Spleen (tissue), 11 donors: ENCODE measurements around the gene ANKS3. TPM values are rescaled to one million over a fixed set of nuclear protein-coding genes. Genes with fewer than 3 reads are reported as not detected.
A peak's percentile ranks its signal among the peaks of the same experiment; 100 is the strongest.

Source experiments
- DNase-seq: peaks from one replicate; pipeline ENCODE4 v3.0.0-alpha.2; 2020
- H3K27ac ChIP-seq, 8 donors: fragments of 200-600 bp; sonication (generic) in 7 of 8; 1 replicate in 4 of 8; 2 replicates in 4 of 8; pipeline versions ENCODE4 v1.5.0 to v1.8.0; 2016 to 2021; ENCODE audit warnings: inconsistent platforms in 4 of 8, mild to moderate bottlenecking in 4 of 8, moderate library complexity in 1 of 8
- H3K27me3 ChIP-seq, 7 donors: fragments of 200-600 bp; sonication (generic) in 6 of 7; replicated peaks in 1 of 7; 1 replicate in 4 of 7; 2 replicates in 3 of 7; pipeline versions ENCODE4 v1.5.0 to v1.8.0; 2016 to 2021; ENCODE audit warnings: inconsistent platforms in 3 of 7, mild to moderate bottlenecking in 1 of 7
- H3K36me3 ChIP-seq, 6 donors: fragments of 200-600 bp; sonication (generic) in 5 of 6; 1 replicate in 4 of 6; 2 replicates in 2 of 6; pipeline versions ENCODE4 v1.5.0 to v1.8.0; 2016 to 2021; ENCODE audit warnings: inconsistent platforms in 2 of 6
- H3K4me1 ChIP-seq, 6 donors: fragments of 200-600 bp; sonication (generic) in 5 of 6; 1 replicate in 3 of 6; 2 replicates in 3 of 6; pipeline versions ENCODE4 v1.5.0 to v1.8.0; 2016 to 2021; ENCODE audit warnings: inconsistent platforms in 3 of 6
- H3K4me3 ChIP-seq, 8 donors: fragments of 200-600 bp; sonication (generic) in 7 of 8; 1 replicate in 4 of 8; 2 replicates in 4 of 8; pipeline versions ENCODE4 v1.5.0 to v1.8.0; 2016 to 2021; ENCODE audit warnings: inconsistent platforms in 4 of 8, mild to moderate bottlenecking in 4 of 8, moderate library complexity in 2 of 8
- H3K9me3 ChIP-seq, 8 donors: fragments of 200-600 bp; sonication (generic) in 7 of 8; 1 replicate in 4 of 8; 2 replicates in 4 of 8; pipeline versions ENCODE4 v1.5.0 to v1.8.0; 2016 to 2021; ENCODE audit warnings: inconsistent platforms in 4 of 8
- POLR2A ChIP-seq, 3 donors: fragments of 450-650 bp; IDR thresholded peaks; one replicate each; pipeline ENCODE4 v1.5.1; 2017; ENCODE audit warnings: antibody characterized with exemption in 3 of 3, mild to moderate bottlenecking in 1 of 3
- POLR2AphosphoS5 ChIP-seq, 3 donors: sonication (generic); formaldehyde crosslinking; IDR thresholded peaks; one replicate each; pipeline ENCODE4 v1.5.1; 2017; ENCODE audit warnings: antibody characterized with exemption in 3 of 3
- WGBS, 5 donors: extraction: QIAGEN DNeasy Blood & Tissue Kit in 3 of 5; methylation state at CpG; one replicate each; pipeline versions ENCODE4 v1.1.5 to v1.1.7; 2013 to 2018; 5-methylcytosine and 5-hydroxymethylcytosine counted together
- intact Hi-C: fragments of 100-400 bp; cut with DNase I; formaldehyde crosslinking; loops from one replicate; pipeline ENCODE4 v1.15.0; 2023; ENCODE audit warnings: low total_unique reads
- polyA plus RNA-seq, 3 donors: library from polyadenylated mRNA; stranded (reverse); fragments of 200-250 nt; gene quantifications; one replicate each; pipeline ENCODE4 v1.2.1, GENCODE V29; 2013
- total RNA-seq, 7 donors: library from RNA; depleted of rRNA in 3 of 7; stranded (reverse); fragments of >200 nt in 3 of 7; fragmentation: NEBNext Ultra II Directional in 4 of 7; extraction: Animal tissue kit (Norgen Biotek cat#: 25700) in 4 of 7; gene quantifications; one replicate each; pipeline versions ENCODE4 v1.1.0 to v1.2.1, GENCODE V29; 2016 to 2021
- TF ChIP-seq, protein P1 (sequence below), 11 experiments: fragments of 200-600 bp in 7 of 11; fragments of 450-650 bp in 4 of 11; sonication (generic) in 4 of 11; IDR thresholded peaks in 8 of 11; conservative IDR thresholded peaks in 3 of 11; 1 replicate in 7 of 11; 2 replicates in 4 of 11; pipeline versions ENCODE4 v1.4.0 to v1.8.0; 2016 to 2021; ENCODE audit warnings: antibody characterized with exemption in 11 of 11, inconsistent platforms in 4 of 11, mild to moderate bottlenecking in 1 of 11
- donor health status: healthy with polysubstance abuse.
- donor health status: DM: no; HTN: no; CAD: no; lungs with moderate emphysema.
- donor health status: DM: no; HTN: no; CAD: no.
- donor health status: Bipolar disorder and iron deficiency.
- donor health status: healthy.
- donor health status: DM: no; HTN: no; CAD: no.
- donor health status: DM: yes; HTN: yes; CAD: no.

Gene ANKS3
- total and polyA plus RNA-seq, 10 donors: 12.5 to 29.5 (median 22.9) TPM

- no peak overlapping the region for H3K27ac ChIP-seq
- no peak for DNase-seq
- WGBS, 5 donors: 93 to 98% (median 96%) methylated on average over 10 of the region's 10 CpGs
- no peak overlapping the region for H3K4me3 ChIP-seq
- intact Hi-C loops: no loop called here
- H3K27me3 ChIP-seq: no peaks in the 10 kb centered on the region
- no peak for TF ChIP-seq POLR2A (IDR thresholded peaks at IDR 0.05)
- TF ChIP-seq POLR2AphosphoS5 (IDR thresholded peaks at IDR 0.05): no peak
- TF ChIP-seq, protein P1, sequence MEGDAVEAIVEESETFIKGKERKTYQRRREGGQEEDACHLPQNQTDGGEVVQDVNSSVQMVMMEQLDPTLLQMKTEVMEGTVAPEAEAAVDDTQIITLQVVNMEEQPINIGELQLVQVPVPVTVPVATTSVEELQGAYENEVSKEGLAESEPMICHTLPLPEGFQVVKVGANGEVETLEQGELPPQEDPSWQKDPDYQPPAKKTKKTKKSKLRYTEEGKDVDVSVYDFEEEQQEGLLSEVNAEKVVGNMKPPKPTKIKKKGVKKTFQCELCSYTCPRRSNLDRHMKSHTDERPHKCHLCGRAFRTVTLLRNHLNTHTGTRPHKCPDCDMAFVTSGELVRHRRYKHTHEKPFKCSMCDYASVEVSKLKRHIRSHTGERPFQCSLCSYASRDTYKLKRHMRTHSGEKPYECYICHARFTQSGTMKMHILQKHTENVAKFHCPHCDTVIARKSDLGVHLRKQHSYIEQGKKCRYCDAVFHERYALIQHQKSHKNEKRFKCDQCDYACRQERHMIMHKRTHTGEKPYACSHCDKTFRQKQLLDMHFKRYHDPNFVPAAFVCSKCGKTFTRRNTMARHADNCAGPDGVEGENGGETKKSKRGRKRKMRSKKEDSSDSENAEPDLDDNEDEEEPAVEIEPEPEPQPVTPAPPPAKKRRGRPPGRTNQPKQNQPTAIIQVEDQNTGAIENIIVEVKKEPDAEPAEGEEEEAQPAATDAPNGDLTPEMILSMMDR (IDR thresholded peaks at IDR 0.05 in 8 of 11, conservative IDR thresholded peaks at IDR 0.05 in 3 of 11): no peak
- peaks cover 22 to 31% (median 28%) of the 10 kb centered on the region in 6 donors for H3K4me1 ChIP-seq
- H3K36me3 ChIP-seq: peaks cover 0 to 96% (median 65%) of the 10 kb centered on the region in 6 donors
- H3K9me3 ChIP-seq: no peaks in the 10 kb centered on the region
Observed at GRCh38 chr16:4668313-4668960, 65.6 kb downstream of the ANKS3 start.

- 90 to 96% (median 92%) methylated on average over 20 of the region's 20 CpGs for WGBS, 5 donors
- Histone ChIP-seq H3K4me1 (peaks cover 26 to 42% (median 33%) of the 10 kb centered on the region in 6 donors), H3K36me3 (peaks cover 0 to 93% (median 58%) of the 10 kb centered on the region in 6 donors), H3K9me3 (no peaks in the 10 kb centered on the region), H3K27me3 (no peaks in the 10 kb centered on the region), H3K27ac (peak overlapping the region in 2 of 8 donors; percentile 7 to 9), H3K4me3 (no peak overlapping the region)
- intact Hi-C loops: no loop called here
- TF ChIP-seq, protein P1 (IDR thresholded peaks at IDR 0.05 in 8 of 11, conservative IDR thresholded peaks at IDR 0.05 in 3 of 11): no peak
- TF ChIP-seq POLR2A (IDR thresholded peaks at IDR 0.05) (no peak), POLR2AphosphoS5 (IDR thresholded peaks at IDR 0.05) (no peak)
- no peak for DNase-seq
Observed at GRCh38 chr16:4667203-4667963, 66.7 kb downstream of the ANKS3 start.

DNA sequence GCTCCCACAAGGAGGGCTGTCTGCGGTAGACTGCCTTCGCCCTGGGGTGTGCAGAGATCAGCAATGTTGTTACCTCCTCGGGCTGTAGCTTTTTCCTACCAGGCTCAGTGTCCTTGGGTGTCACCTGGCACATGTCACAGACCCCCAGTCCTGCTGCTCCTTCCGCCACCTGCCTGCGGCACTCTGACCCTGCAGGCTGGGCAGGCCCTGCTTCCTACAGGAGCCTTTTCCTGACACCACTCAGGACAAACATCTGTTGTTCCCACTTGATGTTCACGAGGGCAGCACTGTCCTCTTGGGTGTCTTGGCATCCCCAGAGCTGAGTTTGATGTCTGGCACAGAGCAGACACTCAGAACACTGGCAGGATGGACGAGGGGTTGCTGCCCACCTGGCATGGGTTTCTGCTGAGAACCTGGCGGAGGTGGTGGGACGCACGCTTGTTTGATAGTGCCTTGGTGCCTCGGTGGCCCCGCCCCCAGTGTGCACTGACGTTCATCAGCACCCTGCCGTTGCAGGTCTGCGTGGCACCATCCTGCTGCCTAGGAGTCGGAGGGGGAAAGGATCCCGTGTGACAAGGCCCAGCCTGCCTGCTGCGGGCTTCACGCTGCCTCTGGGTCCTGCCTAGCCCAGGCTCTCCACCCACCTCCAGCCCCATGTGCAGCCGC lies 67.4 kb downstream of the ANKS3 start:
- Histone ChIP-seq H3K4me3 (no peak overlapping the region), H3K4me1 (peaks cover 26 to 49% (median 35%) of the 10 kb centered on the region in 6 donors), H3K9me3 (no peaks in the 10 kb centered on the region), H3K36me3 (peaks cover 0 to 93% (median 53%) of the 10 kb centered on the region in 6 donors), H3K27ac (peak overlapping the region in 4 of 8 donors; percentile 9 to 85 (median 84)), H3K27me3 (no peaks in the 10 kb centered on the region)
- no peak for DNase-seq
- 81 to 90% (median 86%) methylated on average over 13 to 20 of the region's 20 CpGs for WGBS, 5 donors
- TF ChIP-seq POLR2A (IDR thresholded peaks at IDR 0.05) (no peak), POLR2AphosphoS5 (IDR thresholded peaks at IDR 0.05) (peak in 1 of 3 donors; percentile 18)
- TF ChIP-seq, protein P1 (IDR thresholded peaks at IDR 0.05 in 8 of 11, conservative IDR thresholded peaks at IDR 0.05 in 3 of 11): peak in 1 of 11 experiments; percentile 4
- intact Hi-C loops: no loop called here
